ENCODE data around the gene RUNX1. TPM values are rescaled to one million over a fixed set of nuclear protein-coding genes. Genes with fewer than 3 reads are reported as not detected.

The RUNX1 gene
- total RNA-seq, 1 donor from 2014 or later: 62.1 TPM

DNA sequence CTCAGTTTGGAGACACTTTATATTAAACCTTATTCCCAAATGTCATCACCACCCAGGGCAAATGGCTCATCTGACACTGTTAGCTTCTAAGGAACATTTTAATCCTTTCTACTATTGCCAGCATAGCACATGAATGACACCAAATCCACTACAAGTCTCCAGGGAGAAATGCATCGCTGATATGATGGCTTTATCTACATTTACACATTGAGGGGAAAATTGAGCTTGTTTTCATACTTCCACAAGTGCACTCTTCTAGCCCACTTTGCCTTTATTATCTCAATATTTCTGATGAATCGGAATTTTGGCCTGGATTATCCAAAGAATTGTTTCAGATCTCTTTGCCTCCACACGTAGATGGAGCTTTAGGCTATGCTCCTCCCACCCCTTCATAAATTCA lies 75.4 kb downstream of the RUNX1 start:
- H3K9me3 ChIP-seq: no peaks in the 10 kb centered on the region
- TF ChIP-seq, protein P1, sequence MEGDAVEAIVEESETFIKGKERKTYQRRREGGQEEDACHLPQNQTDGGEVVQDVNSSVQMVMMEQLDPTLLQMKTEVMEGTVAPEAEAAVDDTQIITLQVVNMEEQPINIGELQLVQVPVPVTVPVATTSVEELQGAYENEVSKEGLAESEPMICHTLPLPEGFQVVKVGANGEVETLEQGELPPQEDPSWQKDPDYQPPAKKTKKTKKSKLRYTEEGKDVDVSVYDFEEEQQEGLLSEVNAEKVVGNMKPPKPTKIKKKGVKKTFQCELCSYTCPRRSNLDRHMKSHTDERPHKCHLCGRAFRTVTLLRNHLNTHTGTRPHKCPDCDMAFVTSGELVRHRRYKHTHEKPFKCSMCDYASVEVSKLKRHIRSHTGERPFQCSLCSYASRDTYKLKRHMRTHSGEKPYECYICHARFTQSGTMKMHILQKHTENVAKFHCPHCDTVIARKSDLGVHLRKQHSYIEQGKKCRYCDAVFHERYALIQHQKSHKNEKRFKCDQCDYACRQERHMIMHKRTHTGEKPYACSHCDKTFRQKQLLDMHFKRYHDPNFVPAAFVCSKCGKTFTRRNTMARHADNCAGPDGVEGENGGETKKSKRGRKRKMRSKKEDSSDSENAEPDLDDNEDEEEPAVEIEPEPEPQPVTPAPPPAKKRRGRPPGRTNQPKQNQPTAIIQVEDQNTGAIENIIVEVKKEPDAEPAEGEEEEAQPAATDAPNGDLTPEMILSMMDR (IDR thresholded peaks at IDR 0.05): no peak
- TF ChIP-seq POLR2AphosphoS5 (IDR thresholded peaks at IDR 0.05; ENCODE audit: insufficient read depth in 1 of 2, low read depth in 1 of 2) (no peak), POLR2A (IDR thresholded peaks at IDR 0.05) (no peak)
- H3K27me3 ChIP-seq: no peaks in the 10 kb centered on the region
- H3K4me1 ChIP-seq: peaks cover 5% of the 10 kb centered on the region
- intact Hi-C loops (cut with DNase I): no loop called here
- no peak overlapping the region for H3K4me3 ChIP-seq
- H3K36me3 ChIP-seq: no peaks in the 10 kb centered on the region
- no peak for DNase-seq (ENCODE audit: extremely low spot score in 2 of 2)
- no peak overlapping the region for H3K27ac ChIP-seq

DNA sequence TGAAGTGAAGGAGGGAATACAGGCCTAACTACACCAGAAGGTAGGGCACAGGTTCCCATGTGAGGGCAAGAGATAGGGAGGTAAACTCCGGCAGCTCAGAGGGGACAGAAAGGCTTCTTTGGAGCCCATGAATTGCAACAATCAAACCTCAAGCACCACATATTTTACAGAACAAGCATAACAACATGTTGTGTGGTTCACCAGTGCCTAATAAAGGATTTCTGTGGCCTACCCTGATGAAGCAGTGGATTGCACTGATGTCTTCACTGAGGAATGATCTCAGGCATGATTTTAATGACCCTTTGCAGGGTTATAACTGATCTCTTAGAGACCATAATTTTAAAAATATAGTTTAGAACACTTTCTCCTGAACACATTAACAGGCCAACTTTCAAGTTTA lies 77.4 kb downstream of the RUNX1 start:
- intact Hi-C loops (cut with DNase I): no loop called here
- TF ChIP-seq POLR2A (IDR thresholded peaks at IDR 0.05) (no peak), POLR2AphosphoS5 (IDR thresholded peaks at IDR 0.05; ENCODE audit: insufficient read depth in 1 of 2, low read depth in 1 of 2) (no peak)
- TF ChIP-seq, protein P1 (IDR thresholded peaks at IDR 0.05): no peak
- Histone ChIP-seq H3K36me3 (no peaks in the 10 kb centered on the region), H3K4me3 (no peak overlapping the region), H3K9me3 (no peaks in the 10 kb centered on the region), H3K4me1 (peaks cover 5% of the 10 kb centered on the region), H3K27ac (no peak overlapping the region), H3K27me3 (no peaks in the 10 kb centered on the region)
- DNase-seq (ENCODE audit: extremely low spot score in 2 of 2): no peak

DNA sequence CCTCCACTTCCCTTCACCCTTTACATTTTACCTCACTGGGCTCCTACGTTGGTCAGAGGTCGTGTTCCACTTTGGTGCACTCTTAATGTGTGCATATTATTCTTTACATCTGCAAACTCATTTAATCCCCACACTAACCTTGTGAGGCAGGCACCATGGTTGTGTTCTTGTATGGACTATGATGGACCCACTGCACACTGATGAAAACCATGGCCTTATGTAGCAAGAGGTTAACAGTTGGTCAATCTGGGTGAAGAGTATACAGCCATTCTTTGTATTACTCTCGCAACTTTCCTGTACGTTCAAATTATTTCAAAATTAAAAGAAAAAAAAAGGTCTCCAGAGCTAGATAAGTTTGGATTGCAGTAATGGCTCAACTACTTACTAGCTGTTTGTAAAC lies 78.5 kb downstream of the RUNX1 start:
- intact Hi-C loops (cut with DNase I): no loop called here
- no peak for DNase-seq (ENCODE audit: extremely low spot score in 2 of 2)

DNA sequence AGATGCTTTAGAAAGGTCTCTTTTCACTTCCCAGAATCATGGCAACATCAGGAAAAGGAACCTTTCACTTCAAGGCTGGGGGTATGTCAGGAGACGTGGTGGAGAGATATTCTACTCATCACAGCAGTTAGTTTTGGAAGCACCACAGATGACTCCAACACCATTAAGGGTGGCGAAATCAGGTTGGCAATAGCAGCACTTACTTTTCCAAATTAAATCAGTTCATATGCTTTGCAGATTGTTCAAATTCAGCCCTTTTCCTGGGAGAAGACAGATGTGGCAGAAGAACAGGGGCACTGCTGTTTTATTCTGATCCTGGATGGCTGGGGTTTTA lies 79.0 kb downstream of the RUNX1 start:
- no peak overlapping the region for H3K27ac ChIP-seq
- no peaks in the 10 kb centered on the region for H3K36me3 ChIP-seq
- H3K9me3 ChIP-seq: no peaks in the 10 kb centered on the region
- no peak overlapping the region for H3K4me3 ChIP-seq
- no peak for DNase-seq (ENCODE audit: extremely low spot score in 2 of 2)
- intact Hi-C loops (cut with DNase I): no loop called here
- H3K4me1 ChIP-seq: peaks cover 5% of the 10 kb centered on the region
- no peak for TF ChIP-seq POLR2AphosphoS5 (IDR thresholded peaks at IDR 0.05; ENCODE audit: insufficient read depth in 1 of 2, low read depth in 1 of 2)
- TF ChIP-seq POLR2A (IDR thresholded peaks at IDR 0.05): no peak
- TF ChIP-seq, protein P1 (IDR thresholded peaks at IDR 0.05): no peak
- H3K27me3 ChIP-seq: no peaks in the 10 kb centered on the region

More for the DNA sequence above, 78.5 kb downstream of the RUNX1 start:
- Histone ChIP-seq H3K36me3 (no peaks in the 10 kb centered on the region), H3K27me3 (no peaks in the 10 kb centered on the region), H3K27ac (no peak overlapping the region), H3K4me1 (peaks cover 5% of the 10 kb centered on the region), H3K4me3 (no peak overlapping the region), H3K9me3 (no peaks in the 10 kb centered on the region)
- TF ChIP-seq POLR2AphosphoS5 (IDR thresholded peaks at IDR 0.05; ENCODE audit: insufficient read depth in 1 of 2, low read depth in 1 of 2) (no peak), POLR2A (IDR thresholded peaks at IDR 0.05) (no peak)
- TF ChIP-seq, protein P1 (IDR thresholded peaks at IDR 0.05): no peak

DNA sequence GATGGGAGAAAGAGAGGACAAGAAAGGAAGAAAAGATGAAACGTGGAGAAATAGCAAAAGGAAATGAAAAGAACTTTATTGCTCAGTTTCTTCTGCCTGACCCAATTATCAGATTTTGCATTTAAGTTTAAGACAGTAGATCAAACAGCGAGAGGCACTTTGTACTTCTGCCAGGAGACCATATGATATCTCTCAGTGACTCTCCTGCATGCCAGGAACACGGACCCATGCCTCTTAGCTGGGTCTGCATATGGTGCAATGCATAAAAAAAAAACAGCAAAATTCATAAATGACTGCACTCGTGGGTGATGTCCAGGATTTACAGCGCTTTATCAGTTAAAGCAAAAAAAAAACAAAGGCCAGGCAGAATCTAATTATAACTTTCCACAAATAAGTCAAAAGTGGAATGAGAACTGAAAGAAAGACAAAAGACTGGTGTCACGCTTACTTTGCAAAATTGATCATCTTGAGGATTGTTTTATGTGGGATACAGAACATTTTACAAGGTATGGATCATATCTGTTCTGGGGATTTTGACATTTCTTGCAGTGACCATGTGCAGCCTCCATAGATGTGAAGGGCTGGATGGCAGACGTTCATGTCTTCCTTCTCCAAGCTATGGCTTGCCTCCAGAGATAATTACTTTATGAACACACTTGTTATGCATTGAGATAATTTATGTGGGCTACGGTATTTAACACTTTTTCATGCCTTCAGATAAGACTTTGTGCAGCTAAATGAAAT lies 79.5 kb downstream of the RUNX1 start:
- TF ChIP-seq POLR2AphosphoS5 (IDR thresholded peaks at IDR 0.05; ENCODE audit: insufficient read depth in 1 of 2, low read depth in 1 of 2): no peak
- TF ChIP-seq, protein P1 (IDR thresholded peaks at IDR 0.05): no peak
- TF ChIP-seq POLR2A (IDR thresholded peaks at IDR 0.05): no peak

More for the DNA sequence above, 79.5 kb downstream of the RUNX1 start:
- intact Hi-C loops (cut with DNase I): no loop called here
- Histone ChIP-seq H3K4me1 (peaks cover 5% of the 10 kb centered on the region), H3K9me3 (no peaks in the 10 kb centered on the region), H3K27me3 (no peaks in the 10 kb centered on the region), H3K4me3 (no peak overlapping the region), H3K27ac (no peak overlapping the region), H3K36me3 (no peaks in the 10 kb centered on the region)
- no peak for DNase-seq (ENCODE audit: extremely low spot score in 2 of 2)

Data from vagina (tissue), 2 donors.